DLD1 (cell line): ENCODE measurements around the gene GGT7.
"Not testable (repeated sequence)": the region's sequence is repeated elsewhere in the genome, so short reads cannot be mapped to it uniquely, and the experiment has no call there.

Source experiments
- in situ Hi-C: cut with HindIII; loops from 2 replicates; pipeline ENCODE4 v1.10.0; 2017; ENCODE audit warnings: low sequenced_read_pairs

GGT7 gene

GRCh38 chr20:34884260-34884659 lies 11.6 kb upstream of the GGT7 start:
- in situ Hi-C loops: no loop called here

GRCh38 chr20:34883809-34884208 lies 11.2 kb upstream of the GGT7 start:
- in situ Hi-C loops: no loop called here

GRCh38 chr20:34883087-34883688 lies 10.5 kb upstream of the GGT7 start:
- in situ Hi-C loops: no loop called here

- in situ Hi-C loops: no loop called here
Observed at GRCh38 chr20:34881689-34882088, 9.0 kb upstream of the GGT7 start.

GRCh38 chr20:34880971-34881370 lies 8.3 kb upstream of the GGT7 start:
- in situ Hi-C loops: not testable (repeated sequence)

- in situ Hi-C loops: no loop called here
Observed at GRCh38 chr20:34880215-34880850, 7.7 kb upstream of the GGT7 start.

- in situ Hi-C loops: no loop called here
Observed at GRCh38 chr20:34876406-34877282, 4.0 kb upstream of the GGT7 start, which contains the start of gene ACSS2. ACSS2 (plus strand) TSS chr20:34876612; CDS start chr20:34876646, 34 bp downstream.

- in situ Hi-C loops: no loop called here
Observed at GRCh38 chr20:34875642-34876405, 3.2 kb upstream of the GGT7 start.

GRCh38 chr20:34874094-34874654 lies 1.5 kb upstream of the GGT7 start:
- in situ Hi-C loops: no loop called here

GRCh38 chr20:34873583-34874093 lies 982 bp upstream of the GGT7 start:
- in situ Hi-C loops: no loop called here

- in situ Hi-C loops: no loop called here
Observed at GRCh38 chr20:34871966-34872621, 562 bp downstream of the GGT7 start.

GRCh38 chr20:34871320-34871926 lies 1.2 kb downstream of the GGT7 start:
- in situ Hi-C loops: no loop called here

- in situ Hi-C loops: no loop called here
Observed at GRCh38 chr20:34864216-34864615, 8.4 kb downstream of the GGT7 start.

GRCh38 chr20:34863421-34863965 lies 9.2 kb downstream of the GGT7 start:
- in situ Hi-C loops: no loop called here

GRCh38 chr20:34862724-34863123 lies 9.9 kb downstream of the GGT7 start:
- in situ Hi-C loops: no loop called here

- in situ Hi-C loops: no loop called here
Observed at GRCh38 chr20:34861386-34862084, 11.1 kb downstream of the GGT7 start.

- in situ Hi-C loops: no loop called here
Observed at GRCh38 chr20:34859826-34860545, 12.7 kb downstream of the GGT7 start.

GRCh38 chr20:34859367-34859766 lies 13.3 kb downstream of the GGT7 start:
- in situ Hi-C loops: no loop called here
